Mesenchymal stem cell (in vitro differentiated cells and primary cell): ENCODE data around the gene ITGB2.

ENCODE experiments used
- DNase-seq: peaks from one replicate; pipeline ENCODE4 v3.0.0-alpha.2; 2013
- H2AFZ ChIP-seq: one replicate; pipeline ENCODE4 v1.6.1; 2013; ENCODE audit warnings: low read depth, mild to moderate bottlenecking, control low read depth, inconsistent platforms, low read length, moderate library complexity
- H2AK5ac ChIP-seq: 2 replicates; pipeline ENCODE4 v1.6.1; 2013; ENCODE audit warnings: low read length, moderate library complexity, mild to moderate bottlenecking, inconsistent platforms; ENCODE audit not compliant: severe bottlenecking
- H2BK120ac ChIP-seq: one replicate; pipeline ENCODE4 v1.6.1; 2013; ENCODE audit warnings: low read depth, mild to moderate bottlenecking, inconsistent platforms, low read length, moderate library complexity
- H2BK12ac ChIP-seq, 2 experiments: one replicate each; pipeline ENCODE4 v1.6.1; 2013; ENCODE audit warnings: inconsistent platforms in 2 of 2, low read length in 2 of 2, mild to moderate bottlenecking in 2 of 2, moderate library complexity in 2 of 2, control low read depth in 1 of 2
- H2BK15ac ChIP-seq: one replicate; pipeline ENCODE4 v1.6.1; 2013; ENCODE audit warnings: mild to moderate bottlenecking, low read depth, inconsistent platforms; ENCODE audit not compliant: poor library complexity, severe bottlenecking
- H2BK5ac ChIP-seq: 2 replicates; pipeline ENCODE4 v1.6.1; 2013; ENCODE audit warnings: low read depth, mild to moderate bottlenecking, low read length, control low read depth, inconsistent platforms; ENCODE audit not compliant: poor library complexity, severe bottlenecking
- H3K14ac ChIP-seq, 2 experiments: one replicate each; pipeline ENCODE4 v1.6.1; 2013; ENCODE audit warnings: inconsistent platforms in 2 of 2, low read length in 2 of 2, control low read depth in 1 of 2, mild to moderate bottlenecking in 1 of 2, moderate library complexity in 1 of 2
- H3K18ac ChIP-seq, 2 experiments: one replicate each; pipeline ENCODE4 v1.6.1; 2013; ENCODE audit warnings: inconsistent platforms in 2 of 2, low read length in 2 of 2, control low read depth in 1 of 2, low read depth in 1 of 2, mild to moderate bottlenecking in 1 of 2
- H3K23ac ChIP-seq, 2 experiments: one replicate each; pipeline ENCODE4 v1.6.1; 2013; ENCODE audit warnings: inconsistent platforms in 2 of 2, low read length in 2 of 2, mild to moderate bottlenecking in 2 of 2, moderate library complexity in 2 of 2, control low read depth in 1 of 2
- H3K27ac ChIP-seq: 2 replicates; pipeline ENCODE4 v1.5.1; 2013; ENCODE audit warnings: mild to moderate bottlenecking, moderate library complexity, low read length, control low read depth, inconsistent platforms; ENCODE audit not compliant: poor library complexity, severe bottlenecking
- H3K27me3 ChIP-seq, 2 experiments: 2 replicates each; pipeline versions ENCODE4 v1.6.1 to v1.7.0; 2013; ENCODE audit warnings: low read length in 2 of 2, mild to moderate bottlenecking in 2 of 2, moderate library complexity in 2 of 2, control low read depth in 1 of 2, inconsistent platforms in 1 of 2; ENCODE audit not compliant: control insufficient read depth in 1 of 2, insufficient read depth in 1 of 2
- H3K36me3 ChIP-seq, 2 experiments: 2 replicates each; pipeline versions ENCODE4 v1.6.1 to v1.7.0; 2013; ENCODE audit warnings: low read length in 2 of 2, control low read depth in 1 of 2, inconsistent platforms in 1 of 2, low read depth in 1 of 2, mild to moderate bottlenecking in 1 of 2; ENCODE audit not compliant: insufficient read depth in 2 of 2, control insufficient read depth in 1 of 2
- H3K4ac ChIP-seq, 2 experiments: one replicate each; pipeline ENCODE4 v1.6.1; 2013; ENCODE audit warnings: inconsistent platforms in 2 of 2, low read length in 2 of 2, mild to moderate bottlenecking in 2 of 2, moderate library complexity in 2 of 2, control low read depth in 1 of 2, low read depth in 1 of 2
- H3K4me1 ChIP-seq: 2 replicates; pipeline ENCODE4 v1.6.1; 2013; ENCODE audit warnings: low read depth, low read length, control low read depth; ENCODE audit not compliant: control insufficient read depth, insufficient read depth
- H3K4me2 ChIP-seq: 2 replicates; pipeline ENCODE4 v1.6.1; 2013; ENCODE audit warnings: low read length, mild to moderate bottlenecking, inconsistent platforms; ENCODE audit not compliant: poor library complexity, severe bottlenecking
- H3K4me3 ChIP-seq, 2 experiments: 2 replicates each; pipeline versions ENCODE4 v1.5.1 to v1.7.0; 2013; ENCODE audit warnings: low read length in 2 of 2, mild to moderate bottlenecking in 2 of 2, control low read depth in 1 of 2, low read depth in 1 of 2; ENCODE audit not compliant: insufficient read depth in 1 of 2
- H3K79me1 ChIP-seq: replicated peaks from 2 replicates; pipeline ENCODE4 v1.6.1; 2013; ENCODE audit warnings: mild to moderate bottlenecking, control low read depth, low read length, inconsistent platforms; ENCODE audit not compliant: poor library complexity, severe bottlenecking
- H3K9ac ChIP-seq: 2 replicates; pipeline ENCODE4 v1.7.0; 2013; ENCODE audit warnings: mild to moderate bottlenecking, low read length, moderate library complexity
- H3K9me3 ChIP-seq: 2 replicates; pipeline ENCODE4 v1.7.0; 2013; ENCODE audit warnings: mild to moderate bottlenecking, low read length; ENCODE audit not compliant: control insufficient read depth
- H4K8ac ChIP-seq: one replicate; pipeline ENCODE4 v1.6.1; 2013; ENCODE audit warnings: inconsistent platforms, mild to moderate bottlenecking, low read length, moderate library complexity
- H4K91ac ChIP-seq: one replicate; pipeline ENCODE4 v1.6.1; 2013; ENCODE audit warnings: mild to moderate bottlenecking, low read length, inconsistent platforms
- WGBS: methylation state at CpG from one replicate; pipeline ENCODE4 v1.1.7; 2013; ENCODE audit warnings: mixed read lengths; 5-methylcytosine and 5-hydroxymethylcytosine counted together

The ITGB2 gene

GRCh38 chr21:44918107-44918470 lies 2.6 kb downstream of the ITGB2 start:
- H3K27me3 ChIP-seq, result peaks cover 61 to 64% of the 10 kb centered on the region in 2 experiments
- 86% methylated on average over 12 of the region's 12 CpGs for WGBS
- H2BK5ac ChIP-seq, result no peak overlapping the region
- no peak overlapping the region for H2BK12ac ChIP-seq
- no peaks in the 10 kb centered on the region for H3K4me1 ChIP-seq
- no peak overlapping the region for H3K4me3 ChIP-seq
- no peak overlapping the region for H2BK15ac ChIP-seq
- H3K18ac ChIP-seq, result no peak overlapping the region
- no peaks in the 10 kb centered on the region for H3K36me3 ChIP-seq
- no peak overlapping the region for H3K23ac ChIP-seq
- H3K79me1 ChIP-seq, result no peaks in the 10 kb centered on the region
- H4K8ac ChIP-seq, result no peak overlapping the region
- H3K4ac ChIP-seq, result no peak overlapping the region
- no peak for DNase-seq
- no peak overlapping the region for H3K27ac ChIP-seq
- H2AK5ac ChIP-seq, result no peak overlapping the region
- H2AFZ ChIP-seq, result no peak overlapping the region
- no peak overlapping the region for H3K14ac ChIP-seq
- no peak overlapping the region for H3K4me2 ChIP-seq
- no peak overlapping the region for H3K9ac ChIP-seq
- no peak overlapping the region for H2BK120ac ChIP-seq
- H4K91ac ChIP-seq, result no peak overlapping the region
- no peaks in the 10 kb centered on the region for H3K9me3 ChIP-seq

DNA sequence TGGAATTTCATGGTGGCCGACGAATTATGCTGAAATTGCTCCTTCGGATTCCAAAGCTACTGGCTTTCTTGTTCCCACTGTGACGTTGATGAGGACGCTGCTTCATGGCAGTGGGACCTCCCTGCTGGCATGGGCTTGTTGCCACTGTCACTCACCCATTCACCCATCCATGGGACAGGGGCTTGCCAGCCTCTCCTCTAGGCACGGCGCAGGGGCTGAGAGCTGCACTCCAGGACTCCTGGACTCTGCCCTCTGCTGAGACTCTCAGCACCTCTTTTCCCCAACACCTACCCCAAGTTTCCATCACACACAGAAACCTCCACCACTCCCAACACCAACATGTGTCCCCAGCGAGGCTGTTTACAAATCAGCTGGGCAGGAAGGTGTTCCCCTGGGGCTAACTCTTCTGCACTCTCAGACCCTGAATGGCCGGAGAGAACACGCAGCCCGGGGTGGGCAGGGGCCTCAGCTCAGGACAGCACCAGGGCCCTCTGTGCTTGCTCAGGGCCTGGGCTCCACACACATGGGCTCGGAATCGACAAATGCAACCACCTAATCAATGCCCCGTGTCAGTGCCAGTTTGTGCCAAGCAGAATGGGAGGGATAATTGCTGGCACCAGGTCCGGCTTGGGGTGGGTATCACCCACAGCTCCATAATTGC lies 3.1 kb downstream of the ITGB2 start:
- no peak overlapping the region for H4K8ac ChIP-seq
- no peak for DNase-seq
- no peaks in the 10 kb centered on the region for H3K4me1 ChIP-seq
- no peak overlapping the region for H2BK5ac ChIP-seq
- no peak overlapping the region for H3K18ac ChIP-seq
- no peak overlapping the region for H2AK5ac ChIP-seq
- no peak overlapping the region for H3K23ac ChIP-seq
- no peak overlapping the region for H3K4ac ChIP-seq
- no peak overlapping the region for H3K9ac ChIP-seq
- no peak overlapping the region for H2AFZ ChIP-seq
- H3K14ac ChIP-seq, result no peak overlapping the region
- H2BK120ac ChIP-seq, result no peak overlapping the region
- H3K27ac ChIP-seq, result no peak overlapping the region
- no peaks in the 10 kb centered on the region for H3K9me3 ChIP-seq
- H3K4me2 ChIP-seq, result no peak overlapping the region
- H2BK12ac ChIP-seq, result no peak overlapping the region
- WGBS, result 88% methylated on average over 15 of the region's 15 CpGs
- H4K91ac ChIP-seq, result no peak overlapping the region
- no peaks in the 10 kb centered on the region for H3K36me3 ChIP-seq
- H3K27me3 ChIP-seq, result peaks cover 56 to 60% of the 10 kb centered on the region in 2 experiments
- no peaks in the 10 kb centered on the region for H3K79me1 ChIP-seq
- H2BK15ac ChIP-seq, result no peak overlapping the region
- H3K4me3 ChIP-seq, result no peak overlapping the region

DNA sequence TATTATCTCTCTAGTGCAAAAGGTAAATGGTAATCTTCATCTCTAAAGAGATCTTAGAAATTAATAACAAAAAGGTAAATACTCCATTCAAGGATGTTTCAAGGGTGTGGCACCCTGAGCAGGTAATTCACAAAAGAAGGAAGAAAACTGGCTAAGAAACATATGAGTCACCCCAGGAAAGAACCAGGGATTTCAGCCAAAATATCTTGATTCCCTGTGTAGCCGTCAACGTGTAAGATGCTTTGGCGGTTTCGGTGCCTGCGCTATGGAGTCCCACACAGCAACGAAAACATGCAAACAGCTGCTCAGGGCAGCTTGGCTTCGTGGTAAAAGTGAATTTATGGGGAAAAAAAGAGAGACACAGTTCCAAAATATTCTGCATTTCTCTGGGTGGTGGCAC lies 3.7 kb downstream of the ITGB2 start:
- 80% methylated on average over 7 of the region's 7 CpGs for WGBS
- H3K18ac ChIP-seq, result no peak overlapping the region
- H3K9ac ChIP-seq, result no peak overlapping the region

GRCh38 chr21:44914176-44914874 lies 6.4 kb downstream of the ITGB2 start:
- Histone ChIP-seq H3K27ac (no peak overlapping the region), H3K27me3 (peaks cover 40 to 45% of the 10 kb centered on the region in 2 experiments), H3K4me3 (no peak overlapping the region), H3K23ac (no peak overlapping the region), H3K14ac (no peak overlapping the region), H3K18ac (no peak overlapping the region), H3K4ac (no peak overlapping the region), H2AK5ac (no peak overlapping the region), H3K36me3 (no peaks in the 10 kb centered on the region), H3K4me1 (peaks cover 6% of the 10 kb centered on the region), H3K4me2 (no peak overlapping the region), H3K79me1 (no peaks in the 10 kb centered on the region), H2BK5ac (no peak overlapping the region), H3K9ac (no peak overlapping the region), H3K9me3 (no peaks in the 10 kb centered on the region), H2BK120ac (no peak overlapping the region), H4K8ac (no peak overlapping the region), H2BK12ac (no peak overlapping the region), H2BK15ac (no peak overlapping the region), H2AFZ (no peak overlapping the region), H4K91ac (no peak overlapping the region)
- WGBS, result 89% methylated on average over 17 of the region's 18 CpGs
- DNase-seq, result no peak

More for the DNA sequence above, 3.7 kb downstream of the ITGB2 start:
- no peak for DNase-seq
- Histone ChIP-seq H2BK120ac (no peak overlapping the region), H2BK15ac (no peak overlapping the region), H3K14ac (no peak overlapping the region), H3K9me3 (no peaks in the 10 kb centered on the region), H3K27ac (no peak overlapping the region), H2AK5ac (no peak overlapping the region), H3K79me1 (no peaks in the 10 kb centered on the region), H2BK12ac (no peak overlapping the region), H2AFZ (no peak overlapping the region), H3K4me2 (no peak overlapping the region), H3K23ac (no peak overlapping the region), H3K4ac (no peak overlapping the region), H4K8ac (no peak overlapping the region), H3K27me3 (peaks cover 54% of the 10 kb centered on the region in 2 experiments), H3K36me3 (no peaks in the 10 kb centered on the region), H3K4me1 (peaks cover 2% of the 10 kb centered on the region), H4K91ac (no peak overlapping the region), H2BK5ac (no peak overlapping the region), H3K4me3 (no peak overlapping the region)
